Activated CD8-positive, alpha-beta T cell treated with anti-CD3 and anti-CD28 coated beads, Interleukin-2, amount 10 ng/mL, durations not matched to agents 7 days and 5 days (primary cell): ENCODE data around the gene GON4L. TPM values are rescaled to one million over a fixed set of nuclear protein-coding genes. Genes with fewer than 3 reads are reported as not detected.
"Not testable (repeated sequence)": the region's sequence is repeated elsewhere in the genome, so short reads cannot be mapped to it uniquely, and the experiment has no call there.

Experiments
- ATAC-seq: fragments of 150-1000 bp; cut with Tn5 transposase; one replicate; pipeline ENCODE4 v1.10.0; 2021; ENCODE audit warnings: moderate library complexity
- CTCF ChIA-PET: fragments of 350-600 bp; sonication (Branson Sonifier 250); formaldehyde crosslinking; loops from one replicate; lab custom pipeline; 2021; ENCODE audit warnings: antibody characterized with exemption; lab: Charles Lee
- POLR2A ChIA-PET: fragments of 350-600 bp; sonication (Branson Sonifier 250); formaldehyde crosslinking; loops from one replicate; lab custom pipeline; 2021; ENCODE audit warnings: antibody characterized with exemption; lab: Charles Lee
- DNase-seq: peaks from one replicate; pipeline ENCODE4 v3.0.0-alpha.2; 2020
- H3K27ac Mint-ChIP-seq: one replicate; pipeline ENCODE4 v1.8.0; 2021; ENCODE audit warnings: mild to moderate bottlenecking, mixed read lengths
- H3K27me3 Mint-ChIP-seq: one replicate; pipeline ENCODE4 v1.8.0; 2021; ENCODE audit warnings: low read depth, mixed read lengths
- H3K36me3 Mint-ChIP-seq: one replicate; pipeline ENCODE4 v1.8.0; 2021; ENCODE audit warnings: low read depth, mixed read lengths
- H3K4me1 Mint-ChIP-seq: one replicate; pipeline ENCODE4 v1.8.0; 2021; ENCODE audit warnings: low read depth, mixed read lengths
- H3K4me3 Mint-ChIP-seq: one replicate; pipeline ENCODE4 v1.8.0; 2021; ENCODE audit warnings: mild to moderate bottlenecking, mixed read lengths
- H3K9me3 Mint-ChIP-seq: one replicate; pipeline ENCODE4 v1.8.0; 2022; ENCODE audit warnings: mixed read lengths; ENCODE audit not compliant: insufficient read depth
- total RNA-seq, 2 experiments: library from RNA; stranded (reverse); gene quantifications; one replicate each; pipeline ENCODE4 v1.2.3, GENCODE V29; 2021

GON4L gene
- total RNA-seq, 2 experiments from 2014 or later, result 64.8 to 70.3 TPM

DNA sequence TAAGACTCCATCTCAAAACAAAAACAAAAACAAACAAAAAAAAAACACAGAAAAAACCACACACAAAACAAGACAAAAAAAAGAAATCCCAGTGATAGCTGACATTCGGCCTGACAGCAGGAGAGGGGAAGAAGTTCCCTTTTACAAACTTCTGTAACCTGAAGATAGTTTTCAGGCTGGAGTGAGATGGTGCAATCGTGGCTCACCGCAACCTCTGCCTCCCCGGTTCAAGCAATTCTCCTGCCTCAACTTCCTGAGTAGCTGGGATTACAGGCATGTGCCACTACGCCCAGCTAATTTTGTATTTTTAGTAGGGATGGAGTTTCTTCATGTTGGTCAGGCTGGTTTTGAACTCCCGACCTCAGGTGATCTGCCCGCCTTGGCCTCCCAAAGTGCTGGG lies 93.0 kb downstream of the GON4L start:
- H3K27ac Mint-ChIP-seq, DNase-seq, H3K4me3 Mint-ChIP-seq, H3K4me1 Mint-ChIP-seq, ATAC-seq, CTCF ChIA-PET, H3K27me3 Mint-ChIP-seq, H3K9me3 Mint-ChIP-seq: not testable (repeated sequence)
- peaks cover 62% of the 10 kb centered on the region for H3K36me3 Mint-ChIP-seq
- POLR2A ChIA-PET, result interaction anchor here (0.6 kb wide), 1 partner anchor 151 kb away, joined by 3 read pairs; no protein-coding TSS in a partner anchor

DNA sequence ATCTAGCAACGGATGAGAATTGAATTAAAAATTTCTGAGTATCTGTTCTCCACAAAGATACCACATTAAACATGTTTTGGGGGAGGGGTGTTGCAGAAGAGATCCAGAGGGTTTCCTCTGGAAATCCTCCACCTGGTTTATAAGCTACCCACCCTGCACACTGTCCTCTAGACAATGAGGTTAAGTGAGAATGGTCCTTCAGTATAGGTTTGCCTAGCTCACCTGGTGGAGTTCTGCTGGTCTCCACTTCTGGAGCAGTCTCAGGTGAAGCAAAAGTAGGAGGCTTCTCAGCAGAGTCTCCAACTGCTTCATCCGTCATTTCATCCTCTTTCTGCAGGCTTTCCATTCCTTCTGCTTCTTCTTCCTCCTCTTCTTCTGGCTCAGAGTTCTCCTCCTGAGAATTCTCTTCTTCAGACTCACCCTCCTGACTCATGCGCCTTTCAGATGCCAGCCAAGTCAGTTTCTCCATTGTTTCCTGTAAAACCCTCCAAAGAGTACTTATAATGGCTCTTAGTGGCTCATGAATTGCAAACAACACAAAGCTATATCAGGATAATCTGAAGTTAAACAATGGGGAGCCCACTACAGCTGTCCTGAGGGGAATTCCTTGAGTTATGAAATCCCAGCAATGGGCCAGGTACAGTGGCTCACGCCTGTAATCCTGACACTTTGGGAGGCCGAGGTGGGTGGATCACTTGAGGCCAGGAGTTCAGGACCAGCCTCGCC lies 93.8 kb downstream of the GON4L start:
- H3K27ac Mint-ChIP-seq, H3K9me3 Mint-ChIP-seq, H3K4me3 Mint-ChIP-seq, ATAC-seq, H3K4me1 Mint-ChIP-seq, CTCF ChIA-PET, DNase-seq, H3K27me3 Mint-ChIP-seq, POLR2A ChIA-PET: not testable (repeated sequence)
- H3K36me3 Mint-ChIP-seq, result peaks cover 61% of the 10 kb centered on the region

DNA sequence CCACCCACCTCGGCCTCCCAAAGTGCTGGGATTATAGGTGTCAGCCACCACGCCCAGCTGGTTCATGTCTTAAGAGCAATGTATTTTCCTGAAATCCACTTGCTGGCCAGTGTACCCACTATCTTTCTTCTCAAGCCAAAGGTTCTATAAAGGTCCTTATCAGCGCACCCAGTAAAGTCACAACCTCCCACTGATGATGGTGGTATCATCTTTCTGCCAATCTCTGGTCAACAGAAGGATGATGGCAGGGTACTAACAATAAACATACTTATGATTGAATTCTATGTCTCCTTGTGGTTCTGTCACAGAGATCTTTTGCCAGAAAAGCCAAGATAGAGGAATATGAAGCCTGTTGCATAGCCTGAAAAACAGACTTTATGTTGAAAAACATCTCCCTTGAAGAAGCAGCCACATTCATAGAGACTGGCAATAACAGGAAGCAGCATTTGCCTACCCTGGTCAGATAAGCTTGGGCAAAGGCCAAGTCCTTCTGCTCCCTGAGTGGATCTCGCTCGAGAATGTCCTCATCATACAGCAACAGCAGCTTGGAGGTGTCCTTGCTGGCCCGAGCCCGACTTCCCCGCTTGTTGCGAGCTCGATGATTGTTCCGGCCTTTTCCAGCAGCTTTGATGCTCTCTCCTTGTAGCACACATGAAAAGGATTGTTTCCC lies 95.1 kb downstream of the GON4L start:
- CTCF ChIA-PET, result interaction anchor here (0.6 kb wide), 1 partner anchor 26 kb away, joined by 3 read pairs; no protein-coding TSS in a partner anchor
- no peaks in the 10 kb centered on the region for H3K4me1 Mint-ChIP-seq
- POLR2A ChIA-PET, result no interaction called here
- peaks cover 62% of the 10 kb centered on the region for H3K36me3 Mint-ChIP-seq
- ATAC-seq (no peak), DNase-seq (no peak)
- H3K27ac Mint-ChIP-seq, result no peak overlapping the region
- no peaks in the 10 kb centered on the region for H3K9me3 Mint-ChIP-seq
- no peak overlapping the region for H3K4me3 Mint-ChIP-seq
- H3K27me3 Mint-ChIP-seq, result no peaks in the 10 kb centered on the region

DNA sequence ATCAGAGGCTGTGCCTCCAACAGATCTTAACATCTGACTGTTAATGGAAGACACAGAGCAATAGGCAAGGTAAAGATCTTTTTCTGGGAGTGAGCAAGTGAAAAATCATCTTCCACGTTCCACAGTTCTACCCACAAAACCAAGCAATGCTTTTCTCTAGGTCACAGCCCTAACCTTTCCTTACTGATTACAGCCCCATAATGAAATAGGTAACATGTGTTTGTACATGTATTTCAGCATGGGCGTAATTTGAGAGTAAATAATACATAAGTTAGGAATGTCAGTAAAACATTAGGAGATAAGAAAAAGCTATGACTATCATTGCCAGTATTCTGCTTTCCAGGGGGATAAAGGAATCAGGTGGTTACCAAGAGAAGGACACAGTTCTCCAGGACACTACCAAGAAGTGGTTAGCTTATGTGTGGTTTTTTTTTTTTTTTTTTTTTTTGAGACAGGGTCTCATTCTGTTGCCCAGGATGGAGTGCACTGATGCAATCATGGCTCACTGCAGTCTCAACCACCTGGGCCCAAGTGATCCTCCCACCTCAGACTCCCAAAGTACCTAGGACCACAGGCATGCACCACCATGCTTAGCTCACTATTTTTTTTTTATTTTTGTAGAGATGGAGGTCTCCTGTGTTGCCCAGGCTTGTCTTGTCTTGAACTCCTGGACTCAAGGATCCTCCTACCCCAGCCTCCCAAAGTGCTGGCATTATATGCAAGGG lies 96.1 kb downstream of the GON4L start:
- Mint-ChIP-seq H3K4me1 (no peaks in the 10 kb centered on the region), H3K36me3 (peaks cover 59% of the 10 kb centered on the region), H3K27me3 (no peaks in the 10 kb centered on the region), H3K4me3 (no peak overlapping the region), H3K27ac (no peak overlapping the region), H3K9me3 (no peaks in the 10 kb centered on the region)
- ChIA-PET CTCF (no interaction called here), POLR2A (no interaction called here)
- no peak for ATAC-seq
- DNase-seq, result no peak

DNA sequence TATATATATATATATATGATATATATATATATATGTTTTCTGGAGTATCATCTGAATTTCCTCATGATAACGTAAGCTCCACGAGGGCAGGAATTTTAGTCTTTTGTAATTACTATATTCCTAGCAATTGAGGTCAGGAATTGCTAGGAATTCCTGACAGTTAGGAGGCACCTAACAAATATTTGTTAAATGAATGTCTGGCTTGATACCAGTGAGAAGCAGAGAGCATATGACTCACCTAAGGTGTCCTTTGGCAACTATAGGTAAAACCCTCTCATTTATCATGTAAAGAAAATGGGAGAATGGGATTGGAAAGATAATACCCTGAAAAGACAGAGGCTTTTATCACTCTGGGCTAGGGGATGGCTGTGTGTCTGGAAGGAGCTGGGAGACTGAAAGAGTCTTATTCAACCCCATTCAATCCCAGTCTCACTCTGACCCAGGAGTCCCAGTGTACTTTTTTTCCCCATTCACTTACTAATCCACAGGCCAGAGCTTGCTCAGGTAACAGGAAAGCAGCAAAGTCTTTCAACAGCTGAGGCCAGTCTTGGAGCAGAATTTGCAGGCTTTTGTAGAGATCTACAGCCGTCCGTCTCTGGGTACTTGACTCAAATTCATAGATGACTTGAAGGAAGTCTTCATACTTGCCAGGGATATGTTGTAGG lies 96.9 kb downstream of the GON4L start:
- ChIA-PET POLR2A (no interaction called here), CTCF (no interaction called here)
- ATAC-seq (no peak), DNase-seq (no peak)
- no peak overlapping the region for H3K4me3 Mint-ChIP-seq
- no peaks in the 10 kb centered on the region for H3K27me3 Mint-ChIP-seq
- peaks cover 58% of the 10 kb centered on the region for H3K36me3 Mint-ChIP-seq
- H3K9me3 Mint-ChIP-seq, result no peaks in the 10 kb centered on the region
- H3K27ac Mint-ChIP-seq, result no peak overlapping the region
- H3K4me1 Mint-ChIP-seq, result no peaks in the 10 kb centered on the region

DNA sequence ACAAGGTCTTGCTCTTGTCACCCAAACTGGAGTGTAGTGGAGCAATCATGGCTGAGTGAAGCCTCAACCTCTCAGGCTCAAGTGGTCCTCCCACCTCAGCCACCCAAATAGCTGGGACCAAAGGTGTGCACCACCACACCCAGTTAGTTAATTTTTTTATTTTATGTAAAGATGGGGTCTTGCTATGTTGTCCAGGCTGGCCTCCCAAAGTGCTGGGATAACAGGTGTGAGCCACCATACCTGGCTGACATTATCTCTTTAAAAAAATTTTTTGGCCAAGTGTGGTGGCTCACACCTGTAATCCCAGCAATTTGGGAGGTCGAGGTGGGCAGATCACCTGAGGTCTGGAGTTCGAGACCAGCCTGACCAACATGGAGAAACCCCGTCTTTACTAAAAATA lies 98.0 kb downstream of the GON4L start:
- H3K27me3 Mint-ChIP-seq, DNase-seq, ATAC-seq, CTCF ChIA-PET, H3K4me1 Mint-ChIP-seq, POLR2A ChIA-PET, H3K9me3 Mint-ChIP-seq, H3K4me3 Mint-ChIP-seq, H3K27ac Mint-ChIP-seq: not testable (repeated sequence)
- peaks cover 57% of the 10 kb centered on the region for H3K36me3 Mint-ChIP-seq

DNA sequence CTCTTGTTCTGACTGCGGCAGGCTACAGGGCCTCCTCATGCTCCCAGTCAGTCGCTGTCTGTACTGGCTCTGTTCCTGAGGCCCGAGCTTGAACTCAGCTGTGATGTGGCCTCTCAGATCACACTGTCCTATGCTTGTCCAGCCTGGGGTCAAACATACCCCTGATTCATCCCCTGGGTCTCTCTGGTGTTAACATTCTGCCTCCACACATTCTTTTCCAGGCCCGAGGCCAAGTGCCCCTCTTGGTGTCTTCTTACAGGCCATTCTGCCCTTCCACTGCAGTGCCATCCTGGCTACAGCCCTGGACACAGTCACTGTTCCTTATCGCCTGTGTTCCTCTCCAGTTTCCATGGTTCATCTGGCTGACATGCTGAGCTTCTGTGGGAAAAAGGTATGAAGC lies 108.9 kb downstream of the GON4L start:
- peaks cover 26% of the 10 kb centered on the region for H3K36me3 Mint-ChIP-seq
- CTCF ChIA-PET, H3K4me3 Mint-ChIP-seq, H3K4me1 Mint-ChIP-seq, H3K9me3 Mint-ChIP-seq, POLR2A ChIA-PET, ATAC-seq, H3K27me3 Mint-ChIP-seq, DNase-seq: not testable (repeated sequence)
- peak overlapping the region; percentile 47 for H3K27ac Mint-ChIP-seq

DNA sequence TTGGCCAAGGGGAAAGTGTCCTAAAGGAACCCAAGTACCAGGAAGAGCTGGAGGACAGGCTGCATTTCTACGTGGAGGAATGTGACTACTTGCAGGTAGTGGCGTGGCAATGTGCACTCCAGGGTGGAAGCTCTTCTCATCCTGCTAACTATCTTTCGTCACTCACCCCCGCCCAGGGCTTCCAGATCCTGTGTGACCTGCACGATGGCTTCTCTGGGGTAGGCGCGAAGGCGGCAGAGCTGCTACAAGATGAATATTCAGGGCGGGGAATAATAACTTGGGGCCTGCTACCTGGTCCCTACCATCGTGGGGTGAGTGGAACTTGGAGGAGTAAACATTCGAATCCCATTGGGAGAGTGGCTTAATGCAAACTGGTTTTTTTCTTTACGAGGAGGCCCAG lies 109.4 kb downstream of the GON4L start:
- H3K27me3 Mint-ChIP-seq, POLR2A ChIA-PET, DNase-seq, H3K4me3 Mint-ChIP-seq, ATAC-seq, H3K9me3 Mint-ChIP-seq, CTCF ChIA-PET, H3K4me1 Mint-ChIP-seq: not testable (repeated sequence)
- Mint-ChIP-seq H3K36me3 (peaks cover 24% of the 10 kb centered on the region), H3K27ac (peak overlapping the region; percentile 47)

DNA sequence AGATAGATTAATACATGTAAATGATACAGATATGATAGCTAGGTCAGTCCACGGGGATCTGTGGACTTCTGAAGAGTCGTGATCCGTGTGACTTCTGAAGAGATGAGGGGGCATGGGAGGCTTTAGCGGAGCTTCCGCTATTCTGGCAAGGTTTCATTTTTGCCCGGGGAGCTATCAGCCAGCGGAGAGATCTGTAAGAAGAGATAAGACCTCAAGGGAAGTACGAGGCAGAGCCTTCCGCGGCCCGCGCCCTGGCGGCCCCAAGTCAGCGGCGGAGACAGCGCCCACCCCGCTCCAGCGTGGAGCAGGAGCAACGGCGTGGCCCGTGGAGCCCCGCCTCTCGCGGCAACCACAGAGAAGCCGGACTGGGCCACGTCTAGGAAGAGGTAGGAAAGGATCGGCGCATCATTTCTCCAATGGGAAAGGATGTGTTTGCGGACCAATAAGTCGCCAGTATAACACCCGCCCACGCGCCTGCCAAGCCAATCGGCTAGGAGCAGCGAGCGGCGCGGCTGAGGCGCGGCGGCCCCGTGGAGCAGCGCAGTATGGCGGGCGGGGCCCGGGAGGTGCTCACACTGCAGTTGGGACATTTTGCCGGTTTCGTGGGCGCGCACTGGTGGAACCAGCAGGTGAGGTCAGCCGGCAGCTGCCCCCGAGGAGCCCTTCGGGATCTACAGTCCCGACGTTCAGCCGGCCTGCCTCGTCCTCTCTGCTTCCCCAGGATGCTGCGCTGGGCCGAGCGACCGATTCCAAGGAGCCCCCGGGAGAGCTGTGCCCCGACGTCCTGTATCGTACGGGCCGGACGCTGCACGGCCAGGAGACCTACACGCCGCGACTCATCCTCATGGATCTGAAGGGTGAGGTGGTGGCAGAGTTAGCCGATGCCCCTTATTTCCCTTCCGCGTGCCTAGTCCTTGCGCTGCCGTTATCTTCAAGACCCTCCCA lies 111.5 kb downstream of the GON4L start:
- ATAC-seq (peak; percentile 97), DNase-seq (peak; percentile 94)
- Mint-ChIP-seq H3K36me3 (peaks cover 14% of the 10 kb centered on the region), H3K27ac (peak overlapping the region; percentile 85), H3K4me3 (peak overlapping the region; percentile 85)
- ChIA-PET POLR2A (interaction anchor here (0.6 kb wide), 1 partner anchor 150 kb away, joined by 4 read pairs; no protein-coding TSS in a partner anchor), CTCF (interaction anchor here (0.9 to 1.2 kb wide), 4 partner anchors 16 to 519 kb away, joined by 3 to 6 read pairs (median 3); no protein-coding TSS in a partner anchor)
- not testable (repeated sequence) for H3K27me3 Mint-ChIP-seq, H3K4me1 Mint-ChIP-seq, H3K9me3 Mint-ChIP-seq

DNA sequence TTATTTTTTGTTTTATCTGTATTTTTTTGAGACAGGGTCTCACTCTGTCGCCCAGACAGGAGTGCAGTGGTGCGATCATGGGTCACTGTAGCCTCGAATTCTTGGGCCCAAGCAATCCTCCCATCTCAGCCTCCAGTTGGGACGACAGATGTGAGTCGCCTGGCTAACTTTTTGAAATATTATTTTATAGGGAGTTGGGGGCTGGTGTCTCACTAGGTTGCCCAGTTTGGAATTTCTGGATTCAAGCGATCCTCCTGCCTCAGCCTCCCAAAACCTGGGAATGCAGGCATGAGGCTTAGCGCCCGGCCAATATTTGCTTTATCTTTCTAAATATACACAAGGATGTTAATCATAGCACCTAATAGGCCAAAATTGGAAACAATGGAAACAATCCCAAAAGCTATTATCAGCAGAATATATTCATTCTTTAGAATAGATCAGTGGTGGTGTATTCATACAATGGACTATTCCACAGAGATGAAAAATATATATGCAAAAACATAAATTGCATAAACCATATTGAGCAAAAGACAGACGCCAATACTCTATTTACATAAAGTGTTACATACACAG lies 112.2 kb downstream of the GON4L start:
- Mint-ChIP-seq H3K9me3 (no peaks in the 10 kb centered on the region), H3K27ac (peak overlapping the region; percentile 85), H3K36me3 (peaks cover 14% of the 10 kb centered on the region), H3K27me3 (no peaks in the 10 kb centered on the region), H3K4me3 (peak overlapping the region; percentile 85), H3K4me1 (peaks cover 7% of the 10 kb centered on the region)
- no peak for ATAC-seq
- POLR2A ChIA-PET, result no interaction called here
- CTCF ChIA-PET, result interaction anchor here (0.9 to 1.2 kb wide), 4 partner anchors 16 to 518 kb away, joined by 3 to 6 read pairs (median 3); no protein-coding TSS in a partner anchor
- DNase-seq, result no peak
